HepG2 (cell line): Measurements from ENCODE around the gene PEX5L. TPM values are rescaled to one million over a fixed set of nuclear protein-coding genes. Genes with fewer than 3 reads are reported as not detected.

Source experiments
- ATAC-seq: fragments of 200-7000 bp; cut with Tn5 transposase; 3 replicates; pipeline ENCODE4 v1.9.1; 2020; ENCODE audit warnings: mild to moderate bottlenecking, moderate library complexity
- BruUV-seq: library from RNA; stranded (reverse); fragments of 400-500 nt; replicated peaks from 2 replicates; lab custom pipeline; 2021; lab: Mats Ljungman, UMichigan
- CTCF ChIA-PET: fragments of 300-600 bp; formaldehyde crosslinking; extraction: SDS; loops from one replicate; lab custom pipeline; 2021; ENCODE audit warnings: low total read pairs, inconsistent platforms, low intra/inter-chr PET ratio; lab: Yijun Ruan, JAX
- POLR2A ChIA-PET: fragments of 350-600 bp; sonication (Branson Sonifier 250); formaldehyde crosslinking; loops from one replicate; lab custom pipeline; 2020; ENCODE audit warnings: antibody characterized with exemption, inconsistent platforms; lab: Yijun Ruan, JAX
- DNase-seq: peaks from one replicate; pipeline ENCODE4 v3.0.0-alpha.2; 2015; ENCODE audit warnings: low spot score
- FAIRE-seq: peaks from 3 replicates; lab custom pipeline; 2011; peaks lifted over from hg19 to GRCh38; lab: Jason Lieb, UNC
- H2AFZ ChIP-seq: one replicate; pipeline ENCODE4 v1.6.1; 2011; ENCODE audit warnings: low read length, inconsistent platforms
- H3K27ac ChIP-seq: fragments of 300-600 bp; 3 replicates; pipeline ENCODE4 v1.8.0; 2011; ENCODE audit warnings: mixed run types, mild to moderate bottlenecking, mixed read lengths, low read length, inconsistent platforms; ENCODE audit not compliant: insufficient read depth; ENCODE audit errors: extremely low read length
- H3K27me3 ChIP-seq, 2 experiments: fragments of 200-600 bp in 1 of 2; 2 replicates in 1 of 2; 3 replicates in 1 of 2; pipeline versions ENCODE4 v1.6.0 to v1.8.0; 2011; ENCODE audit warnings: low read length in 2 of 2, mild to moderate bottlenecking in 2 of 2, moderate library complexity in 2 of 2, inconsistent platforms in 1 of 2; ENCODE audit not compliant: insufficient read depth in 2 of 2, control insufficient read depth in 1 of 2
- H3K36me3 ChIP-seq, 2 experiments: fragments of 200-600 bp in 1 of 2; replicated peaks in 1 of 2; 2 replicates in 1 of 2; 3 replicates in 1 of 2; pipeline versions ENCODE4 v1.5.1 to v1.8.0; 2011; ENCODE audit warnings: low read length in 2 of 2, inconsistent platforms in 1 of 2; ENCODE audit not compliant: insufficient read depth in 2 of 2, control insufficient read depth in 1 of 2
- H3K4me1 ChIP-seq: 2 replicates; pipeline ENCODE4 v1.5.1; 2012; ENCODE audit warnings: low read length, inconsistent platforms; ENCODE audit not compliant: insufficient read depth
- H3K4me2 ChIP-seq: 2 replicates; pipeline ENCODE4 v1.6.0; 2011; ENCODE audit warnings: low read depth, low read length, inconsistent platforms
- H3K4me3 ChIP-seq, 3 experiments: fragments of 200-600 bp in 1 of 3; sonication (generic), shearing (Covaris generic) in 1 of 3; replicated peaks in 1 of 3; 2 replicates each; pipeline ENCODE4 v1.5.1; 2011 to 2016; ENCODE audit warnings: low read length in 3 of 3, inconsistent platforms in 2 of 3, low read depth in 2 of 3, mild to moderate bottlenecking in 2 of 3, control low read depth in 1 of 3, mixed read lengths in 1 of 3; ENCODE audit not compliant: insufficient read depth in 1 of 3
- H3K79me2 ChIP-seq: one replicate; pipeline ENCODE4 v1.6.1; 2011; ENCODE audit warnings: low read length, inconsistent platforms; ENCODE audit not compliant: insufficient read depth
- H3K9ac ChIP-seq: 2 replicates; pipeline ENCODE4 v1.6.0; 2011; ENCODE audit warnings: mild to moderate bottlenecking, low read depth, low read length, inconsistent platforms; ENCODE audit not compliant: insufficient read depth
- H3K9me3 ChIP-seq: 2 replicates; pipeline ENCODE4 v1.5.1; 2012; ENCODE audit warnings: mild to moderate bottlenecking, low read length
- H4K20me1 ChIP-seq: 2 replicates; pipeline ENCODE4 v1.6.0; 2011; ENCODE audit warnings: inconsistent platforms, mild to moderate bottlenecking, low read length, moderate library complexity; ENCODE audit not compliant: insufficient read depth
- ARNT ChIP-seq: fragments of 450-650 bp; IDR thresholded peaks from 2 replicates; pipeline ENCODE4 v1.6.1; 2017
- ASH2L ChIP-seq: fragments of 300-600, 200-600 bp; sonication (generic); IDR thresholded peaks from 2 replicates; pipeline ENCODE4 v1.7.0; 2017; ENCODE audit warnings: low read depth, mild to moderate bottlenecking, moderate library complexity, mixed read lengths, low read length; ENCODE audit not compliant: insufficient read length
- CREBL2 ChIP-seq: sonication (generic); formaldehyde crosslinking; IDR thresholded peaks from 2 replicates; pipeline ENCODE4 v1.8.1; 2023; ENCODE audit warnings: missing genetic modification reagents, mild to moderate bottlenecking, borderline replicate concordance
- HNRNPLL ChIP-seq: fragments of 200-400 bp; formaldehyde crosslinking; IDR thresholded peaks from 2 replicates; pipeline ENCODE4 v1.6.1; 2017; ENCODE audit warnings: mild to moderate bottlenecking, low read depth, low read length; ENCODE audit not compliant: poor library complexity, severe bottlenecking
- JARID2 ChIP-seq: sonication (generic); formaldehyde crosslinking; IDR thresholded peaks from 2 replicates; pipeline ENCODE4 v1.8.1; 2023; ENCODE audit warnings: missing genetic modification reagents, inconsistent platforms; ENCODE audit not compliant: insufficient replicate concordance
- KLF6 ChIP-seq: IDR thresholded peaks from 2 replicates; pipeline ENCODE4 v1.8.0; 2016; ENCODE audit warnings: missing biosample characterization, missing genetic modification reagents
- NFKB2 ChIP-seq: sonication (generic); formaldehyde crosslinking; IDR thresholded peaks from 2 replicates; pipeline ENCODE4 v1.4.0; 2020; ENCODE audit warnings: missing genetic modification reagents, borderline replicate concordance
- REL ChIP-seq: sonication (generic); formaldehyde crosslinking; conservative IDR thresholded peaks from 2 replicates; pipeline ENCODE4 v1.8.0; 2022; ENCODE audit warnings: mild to moderate bottlenecking, missing genetic modification reagents, moderate library complexity
- SALL2 ChIP-seq: sonication (generic); formaldehyde crosslinking; IDR thresholded peaks from 2 replicates; pipeline ENCODE4 v1.8.1; 2023; ENCODE audit warnings: mild to moderate bottlenecking, missing genetic modification reagents, inconsistent platforms
- ZNF224 ChIP-seq: sonication (generic); formaldehyde crosslinking; IDR thresholded peaks from 2 replicates; pipeline ENCODE4 v1.5.0; 2020; ENCODE audit warnings: mild to moderate bottlenecking, missing genetic modification reagents
- ZNF460 ChIP-seq: sonication (generic); formaldehyde crosslinking; IDR thresholded peaks from 2 replicates; pipeline ENCODE4 v1.5.1; 2020; ENCODE audit warnings: missing genetic modification reagents, mild to moderate bottlenecking, borderline replicate concordance
- ZNF674 ChIP-seq: sonication (generic); formaldehyde crosslinking; IDR thresholded peaks from 2 replicates; pipeline ENCODE4 v1.5.0; 2020; ENCODE audit warnings: low read depth, mild to moderate bottlenecking, missing genetic modification reagents
- ZNF800 ChIP-seq: sonication (generic); formaldehyde crosslinking; IDR thresholded peaks from 2 replicates; pipeline ENCODE4 v1.4.0; 2020; ENCODE audit warnings: missing genetic modification reagents
- WGBS: methylation state at CpG from one replicate; pipeline ENCODE4 v1.1.6; 2017; ENCODE audit warnings: low lambda C conversion rate; 5-methylcytosine and 5-hydroxymethylcytosine counted together
- in situ Hi-C: cut with HindIII; loops from 2 replicates; pipeline ENCODE4 v1.10.0; 2017; ENCODE audit warnings: low pct_unique_long_range_greater_than_20kb; ENCODE audit not compliant: extremely low pct_ligation_motif_present
- intact Hi-C: fragments of 100-400 bp; cut with micrococcal nuclease; formaldehyde crosslinking; loops from one replicate; pipeline ENCODE4 v1.10.0; 2022; ENCODE audit not compliant: unreplicated experiment
- polyA plus RNA-seq, 8 experiments: library from polyadenylated mRNA; depleted of rRNA in 3 of 8; stranded (reverse) in 7 of 8; unstranded in 1 of 8; fragments of >200 nt; fragmentation: Illumina TruSeq in 4 of 8; extraction: Trizol in 4 of 8; gene quantifications; 2 replicates each; pipeline versions ENCODE4 v1.2.1 to v1.2.3, GENCODE V29; 2011 to 2016; ENCODE audit warnings: low read depth in 4 of 8, missing spikeins in 1 of 8, mixed read lengths in 1 of 8; ENCODE audit not compliant: insufficient read depth in 1 of 8
- total RNA-seq, 5 experiments: library from RNA; depleted of rRNA; stranded (reverse); fragments of >200 nt; fragmentation: Illumina TruSeq; extraction: Trizol; gene quantifications; 2 replicates each; pipeline ENCODE4 v1.2.3, GENCODE V29; 2016; ENCODE audit warnings: low read depth in 1 of 5
- TF ChIP-seq, protein P1 (sequence below): sonication (generic); formaldehyde crosslinking; IDR thresholded peaks from 2 replicates; pipeline ENCODE4 v1.4.0; 2020; ENCODE audit warnings: missing genetic modification reagents, mild to moderate bottlenecking, borderline replicate concordance
- TF ChIP-seq, protein P2 (sequence below): sonication (generic); formaldehyde crosslinking; IDR thresholded peaks from 2 replicates; pipeline ENCODE4 v1.8.0; 2023; ENCODE audit warnings: mild to moderate bottlenecking, missing genetic modification reagents
- TF ChIP-seq, protein P3 (sequence below): sonication (generic); formaldehyde crosslinking; IDR thresholded peaks from 2 replicates; pipeline ENCODE4 v1.4.0; 2020; ENCODE audit warnings: missing genetic modification reagents

PEX5L gene
- total and polyA plus RNA-seq, 2 of the 13 experiments (the other 11 are each of a cell fraction or from before 2014, with no cell fraction given): not detected

GRCh38 chr3:179927191-179927590 is 109.5 kb downstream of the PEX5L start:
- POLR2A ChIA-PET: no interaction called here
- FAIRE-seq: no peak
- CTCF ChIA-PET: no interaction called here

More at GRCh38 chr3:179927191-179927590, 109.5 kb downstream of the PEX5L start:
- Histone ChIP-seq H3K4me2 (no peak overlapping the region), H3K9me3 (no peaks in the 10 kb centered on the region), H3K27ac (no peak overlapping the region), H3K36me3 (no peaks in the 10 kb centered on the region), H4K20me1 (no peaks in the 10 kb centered on the region), H3K4me3 (no peak overlapping the region), H2AFZ (no peak overlapping the region), H3K9ac (no peak overlapping the region), H3K79me2 (no peaks in the 10 kb centered on the region), H3K4me1 (no peaks in the 10 kb centered on the region), H3K27me3 (no peaks in the 10 kb centered on the region)
- TF ChIP-seq ARNT: no peak
- TF ChIP-seq JARID2 (CRISPR knock-in tag): no peak
- no peak for TF ChIP-seq SALL2 (CRISPR knock-in tag)
- no peak for TF ChIP-seq ZNF460
- TF ChIP-seq KLF6 (CRISPR knock-in tag): no peak
- no peak for TF ChIP-seq CREBL2 (CRISPR knock-in tag)
- TF ChIP-seq ZNF800 (CRISPR knock-in tag): no peak
- TF ChIP-seq REL: no peak
- TF ChIP-seq, protein P1, sequence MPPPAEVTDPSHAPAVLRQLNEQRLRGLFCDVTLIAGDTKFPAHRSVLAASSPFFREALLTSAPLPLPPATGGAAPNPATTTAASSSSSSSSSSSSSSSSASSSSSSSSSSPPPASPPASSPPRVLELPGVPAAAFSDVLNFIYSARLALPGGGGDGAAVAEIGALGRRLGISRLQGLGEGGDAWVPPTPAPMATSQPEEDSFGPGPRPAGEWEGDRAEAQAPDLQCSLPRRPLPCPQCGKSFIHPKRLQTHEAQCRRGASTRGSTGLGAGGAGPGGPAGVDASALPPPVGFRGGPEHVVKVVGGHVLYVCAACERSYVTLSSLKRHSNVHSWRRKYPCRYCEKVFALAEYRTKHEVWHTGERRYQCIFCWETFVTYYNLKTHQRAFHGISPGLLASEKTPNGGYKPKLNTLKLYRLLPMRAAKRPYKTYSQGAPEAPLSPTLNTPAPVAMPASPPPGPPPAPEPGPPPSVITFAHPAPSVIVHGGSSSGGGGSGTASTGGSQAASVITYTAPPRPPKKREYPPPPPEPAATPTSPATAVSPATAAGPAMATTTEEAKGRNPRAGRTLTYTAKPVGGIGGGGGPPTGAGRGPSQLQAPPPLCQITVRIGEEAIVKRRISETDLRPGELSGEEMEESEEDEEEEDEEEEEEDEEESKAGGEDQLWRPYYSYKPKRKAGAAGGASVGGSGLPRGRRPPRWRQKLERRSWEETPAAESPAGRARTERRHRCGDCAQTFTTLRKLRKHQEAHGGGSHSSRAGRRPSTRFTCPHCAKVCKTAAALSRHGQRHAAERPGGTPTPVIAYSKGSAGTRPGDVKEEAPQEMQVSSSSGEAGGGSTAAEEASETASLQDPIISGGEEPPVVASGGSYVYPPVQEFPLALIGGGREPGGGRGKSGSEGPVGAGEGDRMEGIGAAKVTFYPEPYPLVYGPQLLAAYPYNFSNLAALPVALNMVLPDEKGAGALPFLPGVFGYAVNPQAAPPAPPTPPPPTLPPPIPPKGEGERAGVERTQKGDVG (CRISPR knock-in tag): no peak
- TF ChIP-seq, protein P2, sequence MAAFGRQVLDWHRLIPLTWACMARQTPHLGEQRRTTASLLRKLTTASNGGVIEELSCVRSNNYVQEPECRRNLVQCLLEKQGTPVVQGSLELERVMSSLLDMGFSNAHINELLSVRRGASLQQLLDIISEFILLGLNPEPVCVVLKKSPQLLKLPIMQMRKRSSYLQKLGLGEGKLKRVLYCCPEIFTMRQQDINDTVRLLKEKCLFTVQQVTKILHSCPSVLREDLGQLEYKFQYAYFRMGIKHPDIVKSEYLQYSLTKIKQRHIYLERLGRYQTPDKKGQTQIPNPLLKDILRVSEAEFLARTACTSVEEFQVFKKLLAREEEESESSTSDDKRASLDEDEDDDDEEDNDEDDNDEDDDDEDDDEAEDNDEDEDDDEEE (CRISPR knock-in tag): no peak
- no peak for TF ChIP-seq ZNF674 (CRISPR knock-in tag)
- no peak for TF ChIP-seq ZNF224 (CRISPR knock-in tag)
- TF ChIP-seq, protein P3, sequence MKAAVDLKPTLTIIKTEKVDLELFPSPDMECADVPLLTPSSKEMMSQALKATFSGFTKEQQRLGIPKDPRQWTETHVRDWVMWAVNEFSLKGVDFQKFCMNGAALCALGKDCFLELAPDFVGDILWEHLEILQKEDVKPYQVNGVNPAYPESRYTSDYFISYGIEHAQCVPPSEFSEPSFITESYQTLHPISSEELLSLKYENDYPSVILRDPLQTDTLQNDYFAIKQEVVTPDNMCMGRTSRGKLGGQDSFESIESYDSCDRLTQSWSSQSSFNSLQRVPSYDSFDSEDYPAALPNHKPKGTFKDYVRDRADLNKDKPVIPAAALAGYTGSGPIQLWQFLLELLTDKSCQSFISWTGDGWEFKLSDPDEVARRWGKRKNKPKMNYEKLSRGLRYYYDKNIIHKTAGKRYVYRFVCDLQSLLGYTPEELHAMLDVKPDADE (CRISPR knock-in tag): no peak
- no peak for TF ChIP-seq HNRNPLL
- no peak for TF ChIP-seq NFKB2
- no peak for TF ChIP-seq ASH2L
- 3% methylated on average over 3 of the region's 3 CpGs for WGBS
- in situ Hi-C loops: loop anchor here (10.0 kb wide), 1 partner anchor 668 kb away; no protein-coding TSS in a partner anchor
- intact Hi-C loops: loop anchor here (10.0 kb wide), 1 partner anchor 158 kb away; no protein-coding TSS in a partner anchor
- ATAC-seq (peak; percentile 74), DNase-seq (no peak)
- no TSS peak for BruUV-seq
